ENCODE results near the gene SLC43A2.

DNA sequence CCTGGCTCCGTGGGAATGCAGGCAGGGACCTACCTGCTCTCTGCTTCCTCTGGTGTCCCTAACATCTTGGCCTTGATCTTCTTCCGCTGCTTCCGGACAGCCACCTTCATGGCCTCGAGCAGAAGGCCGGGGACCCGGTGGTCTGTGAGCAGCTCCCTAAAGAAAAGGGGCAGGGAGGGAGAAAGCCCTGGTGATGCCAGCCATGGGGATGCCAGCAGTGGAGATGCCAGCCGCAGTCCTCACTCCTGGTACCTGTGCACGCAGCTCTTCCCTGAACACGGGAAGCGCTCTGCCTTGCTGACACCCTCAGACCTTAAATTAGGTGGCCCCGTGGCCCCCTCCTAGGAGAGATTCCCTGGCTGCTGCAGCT lies 19.2 kb upstream of the SLC43A2 start:
- TF ChIP-seq CTCF (conservative IDR thresholded peaks at IDR 0.05; ENCODE audit: low read depth, low read length) (no peak), EZH2 (IDR thresholded peaks at IDR 0.05; ENCODE audit: borderline replicate concordance, low read depth, low read length, poor library complexity, severe bottlenecking) (no peak)

Data from A673 (cell line).